Medulla oblongata (tissue), 1 donor: ENCODE measurements around the gene FAM20B.

ENCODE experiments used
- DNase-seq: peaks from one replicate; pipeline ENCODE4 v3.0.0-alpha.2; 2015; ENCODE audit errors: extremely low spot score

FAM20B gene

DNA sequence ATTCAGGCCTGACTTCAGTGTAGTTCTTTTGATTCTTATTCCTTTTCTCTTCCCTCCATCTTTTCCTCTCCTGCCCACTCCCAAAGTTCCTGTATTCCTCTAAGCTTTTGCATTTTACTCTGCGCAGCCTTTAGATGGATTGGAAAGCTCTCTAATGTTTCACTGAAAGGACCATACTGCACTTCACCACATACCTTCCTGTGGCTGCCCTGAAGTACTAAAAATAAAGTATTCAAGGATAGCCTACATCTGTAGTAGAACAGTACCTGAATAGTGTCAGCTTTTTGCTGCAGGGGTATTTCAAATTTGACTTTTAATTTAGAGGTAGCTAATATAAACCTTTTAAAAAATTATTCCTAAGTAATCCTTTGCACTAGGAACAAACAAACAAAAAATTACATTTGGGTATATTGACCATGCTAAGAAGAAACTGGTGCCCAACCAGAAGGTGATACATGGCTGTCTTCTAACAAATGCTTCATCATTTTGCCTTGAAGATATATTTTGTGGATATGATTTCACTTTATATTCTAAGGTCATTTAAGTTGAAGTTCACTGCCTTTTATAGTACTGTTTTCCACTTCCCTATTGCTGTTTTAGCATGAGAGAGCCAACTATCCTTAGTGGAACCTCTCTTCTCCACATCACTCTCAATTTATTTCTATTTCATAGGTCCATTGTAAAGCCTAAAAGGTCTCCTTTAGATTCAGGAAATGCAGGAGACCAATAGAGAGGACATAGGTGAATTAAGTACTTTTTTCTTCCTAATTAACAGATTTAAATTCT is 22.8 kb downstream of the FAM20B start:
- DNase-seq = no peak

- no peak for DNase-seq
Observed at GRCh38 chr1:179052776-179053175, 27.1 kb downstream of the FAM20B start.

- peak; percentile 24 for DNase-seq
Observed at GRCh38 chr1:179053486-179053885, 27.8 kb downstream of the FAM20B start.

GRCh38 chr1:179055937-179056336 is 30.2 kb downstream of the FAM20B start:
- DNase-seq = no peak

GRCh38 chr1:179058487-179059483 is 33.1 kb downstream of the FAM20B start:
- DNase-seq = no peak

DNA sequence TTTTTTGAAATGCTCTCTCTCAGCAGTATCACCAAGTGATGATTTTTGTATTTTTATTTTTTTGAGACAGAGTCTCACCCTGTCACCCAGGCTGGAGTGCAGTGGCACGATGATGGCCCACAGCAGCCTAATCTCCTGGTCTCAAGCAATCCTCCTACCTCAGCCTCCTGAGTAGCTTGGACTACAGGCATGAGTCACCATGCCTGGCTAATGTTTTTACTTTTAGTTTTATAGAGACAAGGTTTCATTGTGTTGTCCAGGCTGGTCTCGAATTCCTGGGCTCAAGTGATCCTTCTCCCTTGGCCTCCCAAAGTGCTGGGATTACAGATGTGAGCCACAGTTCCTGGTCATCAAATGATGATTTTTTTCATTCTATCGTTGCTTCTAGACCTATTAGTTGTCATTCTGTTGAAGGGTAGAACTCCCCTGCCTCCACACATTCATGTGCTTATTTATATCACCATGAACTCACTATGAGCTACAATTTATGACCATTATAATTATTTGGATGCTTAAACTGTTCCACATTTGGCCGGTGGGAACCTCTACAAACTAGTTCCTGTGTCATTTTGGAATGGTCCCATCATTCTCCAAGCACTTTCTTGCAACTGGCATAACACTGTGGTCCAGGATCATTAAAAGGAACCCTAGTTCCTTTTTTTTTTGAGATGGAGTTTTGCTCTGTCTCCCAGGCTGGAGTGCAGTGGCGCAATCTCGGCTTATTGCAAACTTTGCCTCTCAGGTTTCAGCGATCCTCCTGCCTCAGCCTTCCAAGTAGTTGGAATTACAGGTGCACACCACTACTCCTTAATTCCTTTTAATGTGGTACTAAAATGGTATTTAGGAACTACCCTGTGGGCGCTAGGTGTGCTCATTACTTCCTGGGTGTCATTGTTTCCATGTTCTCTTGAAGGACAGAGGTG is 35.9 kb downstream of the FAM20B start:
- DNase-seq = no peak

- DNase-seq = no peak
Observed at GRCh38 chr1:179066471-179066870, 40.8 kb downstream of the FAM20B start.

DNA sequence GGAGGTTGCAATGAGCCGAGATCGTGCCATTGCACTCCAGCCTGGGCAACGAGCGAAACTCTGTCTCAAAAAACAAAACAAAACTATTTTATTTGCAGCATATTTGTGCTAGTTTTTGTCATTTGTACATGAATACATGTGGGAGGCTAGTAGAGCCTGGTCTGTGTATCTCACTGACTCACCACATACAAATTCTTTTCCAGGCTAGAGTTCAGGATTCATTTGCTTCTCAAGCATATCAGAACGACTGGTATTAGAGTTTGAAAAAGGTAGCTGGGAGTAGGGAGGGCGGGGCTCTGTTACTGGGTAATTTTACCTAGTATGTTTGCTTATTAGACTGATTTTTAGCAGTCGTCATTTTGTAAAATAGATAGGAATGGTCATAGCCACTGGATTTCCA is 51.7 kb downstream of the FAM20B start:
- DNase-seq = no peak

- DNase-seq = peak; percentile 90
Observed at GRCh38 chr1:179079113-179079761, 53.5 kb downstream of the FAM20B start.

DNA sequence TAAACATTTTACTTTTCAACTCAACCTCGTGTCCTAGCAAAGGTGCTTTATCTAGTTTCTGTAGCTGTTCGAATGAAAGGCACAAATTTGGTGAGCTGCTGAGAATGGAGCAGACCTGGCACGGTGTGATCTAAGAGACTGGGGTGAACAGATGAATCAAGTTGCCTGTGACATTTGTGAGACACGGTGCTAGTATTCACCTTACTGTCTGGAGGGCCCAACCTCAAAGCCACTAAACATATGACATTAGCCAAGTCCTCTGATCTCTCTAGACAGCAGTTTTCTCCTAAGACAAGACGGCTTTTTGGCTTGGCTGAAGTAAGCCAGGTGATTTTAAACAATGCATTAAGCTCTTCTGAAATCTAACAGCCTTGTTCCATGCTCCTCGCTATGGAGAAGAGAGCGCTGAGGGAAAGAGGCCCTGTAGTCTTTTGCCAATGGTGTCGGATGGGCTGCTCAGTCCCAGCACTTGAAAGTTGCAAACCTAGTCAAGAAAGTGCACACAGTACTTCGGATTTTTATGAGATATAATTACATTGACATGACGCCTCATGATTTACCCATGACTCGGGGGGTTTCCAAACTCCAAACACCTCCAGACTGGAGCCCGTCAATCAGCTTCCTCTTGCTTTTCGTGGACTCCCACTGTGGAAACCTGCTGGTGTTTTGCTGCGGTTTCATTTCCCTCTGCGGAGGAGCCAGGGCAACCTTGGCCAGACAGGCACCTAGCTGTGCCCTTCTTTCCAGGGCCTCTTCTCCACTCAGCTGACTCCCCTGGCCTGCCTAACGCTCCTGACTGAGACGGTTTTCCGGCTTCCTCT is 55.4 kb downstream of the FAM20B start:
- DNase-seq = no peak

DNA sequence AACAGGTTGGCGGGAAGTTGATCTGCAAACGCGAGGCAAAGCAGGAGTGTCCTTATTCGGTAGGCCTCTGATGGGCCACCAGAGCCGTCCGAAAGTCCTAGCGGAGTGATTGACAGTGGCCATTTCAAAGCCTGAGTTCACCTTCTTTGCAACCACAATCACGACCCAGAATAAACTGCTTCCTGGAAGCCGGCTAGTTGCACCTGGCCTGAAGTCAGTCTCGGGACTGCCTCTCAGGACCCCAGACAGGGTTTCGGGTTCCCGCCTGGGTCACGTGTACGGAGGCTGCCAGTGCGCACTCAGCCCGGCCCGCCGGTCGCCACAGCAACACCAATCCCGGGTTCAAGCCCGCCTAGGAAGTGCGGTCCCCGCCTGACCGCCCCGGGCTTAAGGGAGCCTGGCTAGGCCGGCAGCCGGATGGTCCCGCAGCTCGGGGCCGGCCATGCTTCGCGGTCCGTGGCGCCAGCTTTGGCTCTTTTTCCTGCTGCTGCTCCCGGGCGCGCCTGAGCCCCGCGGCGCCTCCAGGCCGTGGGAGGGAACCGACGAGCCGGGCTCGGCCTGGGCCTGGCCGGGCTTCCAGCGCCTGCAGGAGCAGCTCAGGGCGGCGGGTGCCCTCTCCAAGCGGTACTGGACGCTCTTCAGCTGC is 56.1 kb downstream of the FAM20B start, which contains the start of gene TOR3A:
Gene TOR3A, plus strand, starts transcription at position 384 of the 646 bp plus-strand sequence. Its CDS starts 59 bp downstream, at position 443.
- peak; percentile 93 for DNase-seq

- DNase-seq = peak; percentile 44
Observed at GRCh38 chr1:179082333-179082998, 56.8 kb downstream of the FAM20B start.

GRCh38 chr1:179082999-179083335 is 57.3 kb downstream of the FAM20B start:
- no peak for DNase-seq

- DNase-seq = no peak
Observed at GRCh38 chr1:179083533-179083932, 57.8 kb downstream of the FAM20B start.

DNA sequence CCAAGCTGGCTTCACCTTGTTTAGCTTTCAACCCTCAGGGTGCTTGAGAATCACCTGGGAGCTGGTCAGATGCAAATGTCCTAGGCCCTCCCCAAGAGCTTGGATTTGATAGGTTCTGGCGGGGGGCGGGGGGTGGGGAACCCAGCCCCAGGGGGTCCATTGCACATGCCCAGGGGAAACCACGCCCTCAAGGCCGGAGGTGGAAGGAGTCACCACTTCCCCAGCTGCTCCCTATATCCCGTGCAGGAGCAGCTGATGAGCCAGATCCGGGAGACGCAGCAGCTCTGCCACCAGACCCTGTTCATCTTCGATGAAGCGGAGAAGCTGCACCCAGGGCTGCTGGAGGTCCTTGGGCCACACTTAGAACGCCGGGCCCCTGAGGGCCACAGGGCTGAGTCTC is 62.0 kb downstream of the FAM20B start:
- DNase-seq = no peak

DNA sequence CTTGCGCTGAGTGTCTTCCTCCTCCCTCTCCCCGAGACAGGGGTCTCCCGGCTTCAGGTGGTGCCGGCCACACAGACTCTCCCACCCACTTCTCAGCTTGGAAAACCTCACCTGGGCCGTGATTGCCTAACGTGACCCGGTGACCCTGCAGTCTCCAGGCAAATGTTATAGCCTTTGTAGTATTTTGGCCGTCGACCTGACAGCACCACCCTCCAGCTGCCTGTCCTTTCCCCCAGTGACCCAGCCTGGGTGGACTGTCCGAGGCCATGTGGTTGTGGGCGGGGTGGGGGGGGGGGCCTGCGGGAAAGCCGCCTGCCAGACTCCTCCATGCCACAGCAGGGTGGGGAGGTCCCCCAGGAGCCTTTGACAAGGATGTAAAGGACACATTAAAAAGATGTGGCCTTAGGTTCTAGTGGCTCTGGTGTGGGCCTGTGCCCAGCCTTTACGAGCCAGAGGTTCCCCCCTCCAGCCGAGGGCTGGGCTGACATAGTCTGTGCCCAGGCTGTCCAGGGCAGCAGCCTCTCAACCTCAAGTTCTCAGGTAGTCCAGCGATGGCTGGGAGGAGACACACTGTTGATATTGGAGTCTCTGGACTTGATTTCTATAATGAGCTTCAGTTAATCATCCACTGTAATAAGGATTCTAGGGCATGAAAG is 64.3 kb downstream of the FAM20B start:
- DNase-seq = no peak

DNA sequence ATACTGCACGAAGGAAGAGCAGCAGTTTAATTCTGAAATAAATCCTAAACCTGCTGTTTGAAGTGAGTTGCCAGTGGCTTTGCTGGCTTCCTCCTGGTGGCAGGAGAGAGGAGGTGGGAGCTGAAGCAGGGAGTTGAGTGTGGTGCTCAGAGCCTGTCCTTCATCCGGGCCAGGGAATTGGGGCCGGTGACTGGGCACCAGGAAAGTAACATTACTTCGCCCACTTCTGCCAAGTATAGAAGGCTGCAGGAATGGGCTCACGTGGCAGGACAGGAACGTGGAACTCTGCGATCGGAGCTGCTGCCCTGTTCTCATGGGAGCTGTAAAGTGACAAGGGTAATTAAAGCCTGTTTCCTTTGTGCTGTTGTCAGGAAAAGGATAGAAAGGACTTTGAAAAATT is 64.8 kb downstream of the FAM20B start:
- DNase-seq = no peak

- no peak for DNase-seq
Observed at GRCh38 chr1:179090923-179091322, 65.2 kb downstream of the FAM20B start.
